Liver (tissue), 9 donors: ENCODE results near the gene SKAP1. TPM values are rescaled to one million over a fixed set of nuclear protein-coding genes. Genes with fewer than 3 reads are reported as not detected.
A peak's percentile ranks its signal among the peaks of the same experiment; 100 is the strongest.

Source experiments
- DNase-seq: peaks from one replicate; pipeline ENCODE4 v3.0.0-alpha.2; 2017; ENCODE audit warnings: low spot score
- H3K27ac ChIP-seq, 2 donors: one replicate each; pipeline ENCODE4 v1.7.0; 2013; ENCODE audit warnings: inconsistent platforms in 2 of 2, low read length in 2 of 2, control low read depth in 1 of 2, low read depth in 1 of 2, mild to moderate bottlenecking in 1 of 2
- H3K27me3 ChIP-seq, 4 donors: one replicate each; pipeline versions ENCODE4 v1.6.1 to v1.7.0; 2013; ENCODE audit warnings: low read length in 3 of 4, inconsistent platforms in 1 of 4, mild to moderate bottlenecking in 1 of 4, moderate library complexity in 1 of 4; ENCODE audit not compliant: control insufficient read depth in 4 of 4, insufficient read depth in 4 of 4
- H3K36me3 ChIP-seq, 4 donors: one replicate each; pipeline versions ENCODE4 v1.6.1 to v1.7.0; 2013; ENCODE audit warnings: low read length in 3 of 4, mild to moderate bottlenecking in 3 of 4, low read depth in 1 of 4, moderate library complexity in 1 of 4; ENCODE audit not compliant: control insufficient read depth in 4 of 4, insufficient read depth in 3 of 4
- H3K4me1 ChIP-seq, 4 donors: one replicate each; pipeline versions ENCODE4 v1.6.1 to v1.7.0; 2013; ENCODE audit warnings: low read length in 3 of 4, mild to moderate bottlenecking in 3 of 4, moderate library complexity in 1 of 4; ENCODE audit not compliant: control insufficient read depth in 4 of 4, insufficient read depth in 4 of 4
- H3K4me3 ChIP-seq, 3 donors: one replicate each; pipeline versions ENCODE4 v1.6.1 to v1.7.0; 2013; ENCODE audit warnings: low read length in 3 of 3, control low read depth in 1 of 3, low read depth in 1 of 3, mild to moderate bottlenecking in 1 of 3
- H3K9ac ChIP-seq, 2 donors: one replicate each; pipeline ENCODE4 v1.7.0; 2013; ENCODE audit warnings: low read length in 2 of 2, mild to moderate bottlenecking in 2 of 2, moderate library complexity in 2 of 2, control low read depth in 1 of 2, low read depth in 1 of 2
- H3K9me3 ChIP-seq, 4 donors: one replicate each; pipeline versions ENCODE4 v1.6.1 to v1.7.0; 2013; ENCODE audit warnings: low read length in 3 of 4; ENCODE audit not compliant: control insufficient read depth in 4 of 4
- FOXA1 ChIP-seq: IDR thresholded peaks from 2 replicates; pipeline ENCODE4 v1.6.1; 2016; ENCODE audit warnings: antibody characterized with exemption
- GABPA ChIP-seq, 2 donors: IDR thresholded peaks in 1 of 2; conservative IDR thresholded peaks in 1 of 2; 2 replicates each; pipeline ENCODE4 v1.6.1; 2016; ENCODE audit warnings: antibody characterized with exemption in 2 of 2, mild to moderate bottlenecking in 1 of 2, moderate library complexity in 1 of 2
- HNF4A ChIP-seq, 2 donors: conservative IDR thresholded peaks; 2 replicates each; pipeline ENCODE4 v1.6.1; 2016; ENCODE audit warnings: antibody characterized with exemption in 2 of 2, mild to moderate bottlenecking in 2 of 2
- HNF4G ChIP-seq: IDR thresholded peaks from 2 replicates; pipeline ENCODE4 v1.6.1; 2016; ENCODE audit warnings: antibody characterized with exemption
- JUND ChIP-seq, 2 donors: IDR thresholded peaks; 2 replicates each; pipeline ENCODE4 v1.6.1; 2016; ENCODE audit warnings: antibody characterized with exemption in 2 of 2
- MAX ChIP-seq: IDR thresholded peaks from 2 replicates; pipeline ENCODE4 v1.6.1; 2016; ENCODE audit warnings: antibody characterized with exemption
- NR2F2 ChIP-seq: IDR thresholded peaks from 2 replicates; pipeline ENCODE4 v1.6.1; 2016; ENCODE audit warnings: antibody characterized with exemption
- RAD21 ChIP-seq, 2 donors: IDR thresholded peaks; 2 replicates each; pipeline ENCODE4 v1.6.1; 2016; ENCODE audit warnings: antibody characterized with exemption in 2 of 2, mild to moderate bottlenecking in 2 of 2
- RXRA ChIP-seq, 2 donors: IDR thresholded peaks; 2 replicates each; pipeline ENCODE4 v1.6.1; 2017 to 2018; ENCODE audit warnings: antibody characterized with exemption in 2 of 2, mild to moderate bottlenecking in 1 of 2
- TAF1 ChIP-seq: conservative IDR thresholded peaks from 2 replicates; pipeline ENCODE4 v1.6.1; 2016; ENCODE audit warnings: antibody characterized with exemption, mild to moderate bottlenecking
- YY1 ChIP-seq: IDR thresholded peaks from 2 replicates; pipeline ENCODE4 v1.6.1; 2016; ENCODE audit warnings: antibody characterized with exemption, mild to moderate bottlenecking
- WGBS: extraction: QIAGEN DNeasy Blood & Tissue Kit; methylation state at CpG from one replicate; pipeline ENCODE4 v1.1.7; 2013; 5-methylcytosine and 5-hydroxymethylcytosine counted together
- polyA plus RNA-seq, 2 donors: library from polyadenylated mRNA; stranded (reverse) in 1 of 2; unstranded in 1 of 2; fragments of 200-250 nt in 1 of 2; fragments of >200 nt in 1 of 2; fragmentation: Nextera tagmentation in 1 of 2; extraction: Ambion mirVana in 1 of 2; gene quantifications; one replicate each; pipeline versions ENCODE4 v1.2.1 to v1.2.3, GENCODE V29; 2013 to 2015
- total RNA-seq, 2 donors: library from RNA; depleted of rRNA; stranded (reverse); fragments of >200 nt; gene quantifications; one replicate each; pipeline ENCODE4 v1.2.3, GENCODE V29; 2014
- TF ChIP-seq, protein P1 (sequence below): fragments of 150-350 bp; IDR thresholded peaks from 2 replicates; pipeline ENCODE4 v1.5.1; 2017; ENCODE audit warnings: improper control_type of control experiment, low read depth, low read length; ENCODE audit not compliant: missing input control
- TF ChIP-seq, protein P2 (sequence below): IDR thresholded peaks from 2 replicates; pipeline ENCODE4 v1.6.1; 2016; ENCODE audit warnings: antibody characterized with exemption, mild to moderate bottlenecking
- TF ChIP-seq, protein P3 (sequence below): IDR thresholded peaks from 2 replicates; pipeline ENCODE4 v1.6.1; 2016; ENCODE audit warnings: antibody characterized with exemption
- donor health status: healthy.
- donor health status: healthy.
- donor health status: healthy.
- donor health status: healthy.
- donor health status: healthy.

SKAP1 gene
- total and polyA plus RNA-seq, 4 donors, result 2.5 to 20.8 (median 11.3) TPM

- no peak overlapping the region for H3K27ac ChIP-seq
- TF ChIP-seq RAD21 (IDR thresholded peaks at IDR 0.05), result peak; percentile 71 to 81
- TF ChIP-seq HNF4G, result no peak
- no peak for TF ChIP-seq HNF4A (conservative IDR thresholded peaks at IDR 0.05)
- no peak for TF ChIP-seq NR2F2
- no peak for TF ChIP-seq JUND (IDR thresholded peaks at IDR 0.05)
- no peak for TF ChIP-seq FOXA1
- TF ChIP-seq, protein P1, sequence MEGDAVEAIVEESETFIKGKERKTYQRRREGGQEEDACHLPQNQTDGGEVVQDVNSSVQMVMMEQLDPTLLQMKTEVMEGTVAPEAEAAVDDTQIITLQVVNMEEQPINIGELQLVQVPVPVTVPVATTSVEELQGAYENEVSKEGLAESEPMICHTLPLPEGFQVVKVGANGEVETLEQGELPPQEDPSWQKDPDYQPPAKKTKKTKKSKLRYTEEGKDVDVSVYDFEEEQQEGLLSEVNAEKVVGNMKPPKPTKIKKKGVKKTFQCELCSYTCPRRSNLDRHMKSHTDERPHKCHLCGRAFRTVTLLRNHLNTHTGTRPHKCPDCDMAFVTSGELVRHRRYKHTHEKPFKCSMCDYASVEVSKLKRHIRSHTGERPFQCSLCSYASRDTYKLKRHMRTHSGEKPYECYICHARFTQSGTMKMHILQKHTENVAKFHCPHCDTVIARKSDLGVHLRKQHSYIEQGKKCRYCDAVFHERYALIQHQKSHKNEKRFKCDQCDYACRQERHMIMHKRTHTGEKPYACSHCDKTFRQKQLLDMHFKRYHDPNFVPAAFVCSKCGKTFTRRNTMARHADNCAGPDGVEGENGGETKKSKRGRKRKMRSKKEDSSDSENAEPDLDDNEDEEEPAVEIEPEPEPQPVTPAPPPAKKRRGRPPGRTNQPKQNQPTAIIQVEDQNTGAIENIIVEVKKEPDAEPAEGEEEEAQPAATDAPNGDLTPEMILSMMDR, result peak; percentile 72
- no peak for TF ChIP-seq GABPA (IDR thresholded peaks at IDR 0.05 in 1 of 2, conservative IDR thresholded peaks at IDR 0.05 in 1 of 2)
- no peak for TF ChIP-seq TAF1
- TF ChIP-seq MAX, result no peak
- TF ChIP-seq, protein P2, sequence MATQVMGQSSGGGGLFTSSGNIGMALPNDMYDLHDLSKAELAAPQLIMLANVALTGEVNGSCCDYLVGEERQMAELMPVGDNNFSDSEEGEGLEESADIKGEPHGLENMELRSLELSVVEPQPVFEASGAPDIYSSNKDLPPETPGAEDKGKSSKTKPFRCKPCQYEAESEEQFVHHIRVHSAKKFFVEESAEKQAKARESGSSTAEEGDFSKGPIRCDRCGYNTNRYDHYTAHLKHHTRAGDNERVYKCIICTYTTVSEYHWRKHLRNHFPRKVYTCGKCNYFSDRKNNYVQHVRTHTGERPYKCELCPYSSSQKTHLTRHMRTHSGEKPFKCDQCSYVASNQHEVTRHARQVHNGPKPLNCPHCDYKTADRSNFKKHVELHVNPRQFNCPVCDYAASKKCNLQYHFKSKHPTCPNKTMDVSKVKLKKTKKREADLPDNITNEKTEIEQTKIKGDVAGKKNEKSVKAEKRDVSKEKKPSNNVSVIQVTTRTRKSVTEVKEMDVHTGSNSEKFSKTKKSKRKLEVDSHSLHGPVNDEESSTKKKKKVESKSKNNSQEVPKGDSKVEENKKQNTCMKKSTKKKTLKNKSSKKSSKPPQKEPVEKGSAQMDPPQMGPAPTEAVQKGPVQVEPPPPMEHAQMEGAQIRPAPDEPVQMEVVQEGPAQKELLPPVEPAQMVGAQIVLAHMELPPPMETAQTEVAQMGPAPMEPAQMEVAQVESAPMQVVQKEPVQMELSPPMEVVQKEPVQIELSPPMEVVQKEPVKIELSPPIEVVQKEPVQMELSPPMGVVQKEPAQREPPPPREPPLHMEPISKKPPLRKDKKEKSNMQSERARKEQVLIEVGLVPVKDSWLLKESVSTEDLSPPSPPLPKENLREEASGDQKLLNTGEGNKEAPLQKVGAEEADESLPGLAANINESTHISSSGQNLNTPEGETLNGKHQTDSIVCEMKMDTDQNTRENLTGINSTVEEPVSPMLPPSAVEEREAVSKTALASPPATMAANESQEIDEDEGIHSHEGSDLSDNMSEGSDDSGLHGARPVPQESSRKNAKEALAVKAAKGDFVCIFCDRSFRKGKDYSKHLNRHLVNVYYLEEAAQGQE, result no peak
- TF ChIP-seq, protein P3, sequence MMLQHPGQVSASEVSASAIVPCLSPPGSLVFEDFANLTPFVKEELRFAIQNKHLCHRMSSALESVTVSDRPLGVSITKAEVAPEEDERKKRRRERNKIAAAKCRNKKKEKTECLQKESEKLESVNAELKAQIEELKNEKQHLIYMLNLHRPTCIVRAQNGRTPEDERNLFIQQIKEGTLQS, result no peak
- peaks cover 0 to 4% (median 1%) of the 10 kb centered on the region in 4 donors for H3K4me1 ChIP-seq
- no peaks in the 10 kb centered on the region for H3K9me3 ChIP-seq
- H3K9ac ChIP-seq, result no peak overlapping the region
- DNase-seq, result no peak
- H3K36me3 ChIP-seq, result no peaks in the 10 kb centered on the region
- H3K27me3 ChIP-seq, result peaks cover 0 to 19% (median 10%) of the 10 kb centered on the region in 4 donors
- no peak overlapping the region for H3K4me3 ChIP-seq
- 15% methylated on average over 4 of the region's 4 CpGs for WGBS
Observed at GRCh38 chr17:48307814-48308411, 122.1 kb downstream of the SKAP1 start.

DNA sequence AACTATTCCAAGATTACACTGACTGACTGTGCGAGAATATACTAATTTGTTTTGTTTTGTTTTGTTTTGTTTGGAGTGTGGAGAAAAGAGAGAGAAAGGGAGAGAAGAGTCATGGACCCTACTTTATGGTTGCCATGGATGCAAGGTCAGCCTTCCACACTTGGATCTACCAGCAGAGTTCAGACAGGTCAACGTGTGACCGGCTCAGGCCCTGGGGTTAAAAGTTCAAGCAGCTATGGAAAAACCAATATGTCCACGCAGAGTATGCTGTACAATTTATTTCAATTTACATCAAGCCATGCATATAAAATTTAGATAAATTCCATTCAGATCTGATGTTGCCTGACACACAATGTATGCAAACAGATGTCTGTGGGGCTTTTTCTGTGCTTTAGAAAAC is 122.8 kb downstream of the SKAP1 start:
- no peak for DNase-seq
- H3K9me3 ChIP-seq, result no peaks in the 10 kb centered on the region
- no peak for TF ChIP-seq RAD21 (IDR thresholded peaks at IDR 0.05)
- peak; percentile 62 to 66 for TF ChIP-seq RXRA (IDR thresholded peaks at IDR 0.05)
- TF ChIP-seq, protein P3, result no peak
- TF ChIP-seq HNF4A (conservative IDR thresholded peaks at IDR 0.05), result peak in 1 of 2 donors; percentile 9
- TF ChIP-seq NR2F2, result no peak
- TF ChIP-seq, protein P2, result no peak
- no peak for TF ChIP-seq JUND (IDR thresholded peaks at IDR 0.05)
- TF ChIP-seq, protein P1, result no peak
- TF ChIP-seq YY1, result no peak
- no peak overlapping the region for H3K4me3 ChIP-seq
- WGBS, result 49% methylated on average over 4 of the region's 4 CpGs
- H3K27me3 ChIP-seq, result peaks cover 0 to 19% (median 7%) of the 10 kb centered on the region in 4 donors
- no peaks in the 10 kb centered on the region for H3K36me3 ChIP-seq
- no peak overlapping the region for H3K9ac ChIP-seq
- H3K4me1 ChIP-seq, result peaks cover 0 to 4% (median 1%) of the 10 kb centered on the region in 4 donors
- no peak overlapping the region for H3K27ac ChIP-seq
